ENCODE results near the gene NACC2.

DNA sequence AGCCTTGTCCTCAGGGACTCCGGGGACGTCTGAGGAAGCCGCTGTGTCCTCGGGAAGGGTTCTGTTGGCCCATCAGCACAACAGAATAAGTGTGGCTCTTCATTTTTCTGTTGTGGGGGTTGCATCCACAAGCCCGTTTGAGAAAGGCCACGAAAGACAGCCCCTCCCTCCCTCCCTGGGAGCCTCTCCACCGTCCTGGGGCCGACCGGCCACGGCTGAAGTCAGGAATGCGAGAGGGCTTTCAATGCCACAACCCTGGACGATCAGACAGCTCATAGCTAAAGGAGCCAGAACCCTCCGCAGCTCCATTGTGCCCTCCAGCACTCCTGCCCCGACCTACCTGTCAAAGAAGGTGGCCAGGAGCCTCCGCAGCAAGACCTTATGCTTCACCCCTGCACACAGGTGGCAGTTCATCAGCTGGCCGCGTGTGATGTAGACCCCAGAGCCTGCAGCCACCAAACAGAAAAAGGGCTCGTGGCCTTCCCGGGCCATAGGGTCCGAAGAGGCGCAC, 81.5 kb downstream of the NACC2 start:
- TF ChIP-seq CTCF (IDR thresholded peaks at IDR 0.05; ENCODE audit: poor library complexity) = no peak
- TF ChIP-seq EZH2 (IDR thresholded peaks at IDR 0.05; ENCODE audit: borderline replicate concordance) = no peak
- TF ChIP-seq EZH2phosphoT487 (IDR thresholded peaks at IDR 0.05; ENCODE audit: low read depth, severe bottlenecking, unreplicated experiment) = no peak

Data from hepatocyte (in vitro differentiated cells).